Parathyroid adenoma (tissue), 2 donors: Measurements from ENCODE around the gene TUBGCP3.

Experiments
- H2AFZ ChIP-seq: fragments of 300-600 bp; sonication (generic); one replicate; pipeline ENCODE4 v1.7.0; 2017; ENCODE audit warnings: antibody characterized with exemption, mild to moderate bottlenecking
- H3K27ac ChIP-seq: fragments of 300-600 bp; sonication (generic); one replicate; pipeline ENCODE4 v1.7.0; 2017
- H3K27me3 ChIP-seq: fragments of 300-600 bp; sonication (generic); one replicate; pipeline ENCODE4 v1.7.0; 2017; ENCODE audit warnings: low read length; ENCODE audit not compliant: control insufficient read depth, insufficient read depth
- H3K36me3 ChIP-seq: fragments of 300-600 bp; sonication (generic); one replicate; pipeline ENCODE4 v1.7.0; 2017; ENCODE audit warnings: low read length; ENCODE audit not compliant: control insufficient read depth, insufficient read depth
- H3K4me1 ChIP-seq: fragments of 300-600 bp; sonication (generic); one replicate; pipeline ENCODE4 v1.7.0; 2017; ENCODE audit warnings: control low read depth
- H3K4me2 ChIP-seq: fragments of 300-600 bp; sonication (generic); one replicate; pipeline ENCODE4 v1.7.0; 2017; ENCODE audit warnings: low read length
- H3K4me3 ChIP-seq: fragments of 300-600 bp; sonication (generic); one replicate; pipeline ENCODE4 v1.7.0; 2017; ENCODE audit warnings: low read depth, low read length
- H3K79me2 ChIP-seq: fragments of 300-600 bp; sonication (generic); one replicate; pipeline ENCODE4 v1.7.0; 2017; ENCODE audit warnings: control low read depth
- H3K9ac ChIP-seq: fragments of 300-600 bp; sonication (generic); one replicate; pipeline ENCODE4 v1.7.0; 2017; ENCODE audit warnings: mild to moderate bottlenecking
- H3K9me3 ChIP-seq: fragments of 300-600 bp; sonication (generic); one replicate; pipeline ENCODE4 v1.7.0; 2017; ENCODE audit warnings: low read length; ENCODE audit not compliant: control insufficient read depth
- CTCF ChIP-seq: fragments of 300-600 bp; sonication (generic); IDR thresholded peaks from one replicate; pipeline ENCODE4 v1.7.0; 2017; ENCODE audit warnings: antibody characterized with exemption, mild to moderate bottlenecking
- donor health status: primary hyperparathyroidism.

Gene TUBGCP3

DNA sequence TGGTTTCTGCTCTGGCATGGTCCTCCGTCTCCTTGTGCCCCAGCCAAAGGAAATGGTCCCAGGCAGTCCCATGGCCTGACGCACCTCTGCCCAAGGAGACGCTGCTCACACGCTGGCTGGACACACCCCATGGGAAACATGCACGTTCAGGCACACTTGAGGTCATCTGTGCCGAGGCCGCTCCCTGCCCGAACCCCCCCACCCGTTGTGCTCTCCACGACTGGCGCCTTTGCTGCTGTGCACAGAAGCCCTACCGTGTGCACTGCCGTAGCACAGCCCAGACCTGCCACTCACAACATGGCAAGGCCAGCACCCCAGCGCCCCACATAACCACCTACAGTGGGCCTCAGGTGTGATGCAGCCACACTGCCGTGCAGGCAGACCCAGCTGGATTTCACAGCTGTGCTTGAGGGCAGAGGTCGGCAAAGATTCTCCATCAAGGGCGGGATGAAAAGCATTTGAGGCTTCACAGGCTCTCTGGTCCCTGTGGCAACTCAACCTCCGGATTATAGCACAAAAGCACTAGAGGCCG lies 146.1 kb downstream of the TUBGCP3 start:
- Histone ChIP-seq H3K4me3 (no peak overlapping the region), H2AFZ (no peak overlapping the region), H3K79me2 (no peaks in the 10 kb centered on the region), H3K27me3 (no peaks in the 10 kb centered on the region), H3K4me1 (no peaks in the 10 kb centered on the region), H3K36me3 (no peaks in the 10 kb centered on the region), H3K9me3 (no peaks in the 10 kb centered on the region), H3K27ac (no peak overlapping the region), H3K4me2 (no peak overlapping the region), H3K9ac (no peak overlapping the region)
- no peak for TF ChIP-seq CTCF

GRCh38 chr13:112441226-112441625 lies 146.7 kb downstream of the TUBGCP3 start:
- H3K4me1 ChIP-seq = no peaks in the 10 kb centered on the region
- H3K27ac ChIP-seq = no peak overlapping the region
- H3K36me3 ChIP-seq = no peaks in the 10 kb centered on the region
- H3K79me2 ChIP-seq = no peaks in the 10 kb centered on the region
- no peak overlapping the region for H3K9ac ChIP-seq
- no peak for TF ChIP-seq CTCF
- no peak overlapping the region for H3K4me2 ChIP-seq
- H3K4me3 ChIP-seq = no peak overlapping the region
- H3K9me3 ChIP-seq = no peaks in the 10 kb centered on the region
- H3K27me3 ChIP-seq = no peaks in the 10 kb centered on the region
- no peak overlapping the region for H2AFZ ChIP-seq

GRCh38 chr13:112438515-112438914 lies 149.4 kb downstream of the TUBGCP3 start:
- Histone ChIP-seq H3K4me2 (no peak overlapping the region), H2AFZ (no peak overlapping the region), H3K36me3 (no peaks in the 10 kb centered on the region), H3K79me2 (no peaks in the 10 kb centered on the region), H3K4me3 (no peak overlapping the region), H3K27me3 (no peaks in the 10 kb centered on the region), H3K4me1 (no peaks in the 10 kb centered on the region), H3K9me3 (no peaks in the 10 kb centered on the region), H3K9ac (no peak overlapping the region), H3K27ac (no peak overlapping the region)
- TF ChIP-seq CTCF = no peak

GRCh38 chr13:112438094-112438493 lies 149.9 kb downstream of the TUBGCP3 start:
- Histone ChIP-seq H3K36me3 (no peaks in the 10 kb centered on the region), H2AFZ (no peak overlapping the region), H3K27me3 (no peaks in the 10 kb centered on the region), H3K27ac (no peak overlapping the region), H3K4me2 (no peak overlapping the region), H3K4me1 (no peaks in the 10 kb centered on the region), H3K4me3 (no peak overlapping the region), H3K9me3 (no peaks in the 10 kb centered on the region), H3K79me2 (no peaks in the 10 kb centered on the region), H3K9ac (no peak overlapping the region)
- TF ChIP-seq CTCF = no peak

- no peaks in the 10 kb centered on the region for H3K27me3 ChIP-seq
- no peak overlapping the region for H3K4me2 ChIP-seq
- no peaks in the 10 kb centered on the region for H3K9me3 ChIP-seq
- H3K27ac ChIP-seq = no peak overlapping the region
- H2AFZ ChIP-seq = no peak overlapping the region
- no peak for TF ChIP-seq CTCF
- no peaks in the 10 kb centered on the region for H3K79me2 ChIP-seq
- no peak overlapping the region for H3K4me3 ChIP-seq
- no peaks in the 10 kb centered on the region for H3K36me3 ChIP-seq
- no peak overlapping the region for H3K9ac ChIP-seq
- no peaks in the 10 kb centered on the region for H3K4me1 ChIP-seq
Measured at GRCh38 chr13:112435973-112436372, 152.0 kb downstream of the TUBGCP3 start.
